GM19025 (cell line): ENCODE data around the gene RCC2.
"Not testable (repeated sequence)": the region's sequence is repeated elsewhere in the genome, so short reads cannot be mapped to it uniquely, and the experiment has no call there.

Experiments used
- ATAC-seq: cut with Tn5 transposase; IDR thresholded peaks from one replicate; pipeline ENCODE4 v1.9.1; 2021; ENCODE audit warnings: mild to moderate bottlenecking, low read depth, moderate library complexity; ENCODE audit not compliant: unreplicated experiment

RCC2 gene

DNA sequence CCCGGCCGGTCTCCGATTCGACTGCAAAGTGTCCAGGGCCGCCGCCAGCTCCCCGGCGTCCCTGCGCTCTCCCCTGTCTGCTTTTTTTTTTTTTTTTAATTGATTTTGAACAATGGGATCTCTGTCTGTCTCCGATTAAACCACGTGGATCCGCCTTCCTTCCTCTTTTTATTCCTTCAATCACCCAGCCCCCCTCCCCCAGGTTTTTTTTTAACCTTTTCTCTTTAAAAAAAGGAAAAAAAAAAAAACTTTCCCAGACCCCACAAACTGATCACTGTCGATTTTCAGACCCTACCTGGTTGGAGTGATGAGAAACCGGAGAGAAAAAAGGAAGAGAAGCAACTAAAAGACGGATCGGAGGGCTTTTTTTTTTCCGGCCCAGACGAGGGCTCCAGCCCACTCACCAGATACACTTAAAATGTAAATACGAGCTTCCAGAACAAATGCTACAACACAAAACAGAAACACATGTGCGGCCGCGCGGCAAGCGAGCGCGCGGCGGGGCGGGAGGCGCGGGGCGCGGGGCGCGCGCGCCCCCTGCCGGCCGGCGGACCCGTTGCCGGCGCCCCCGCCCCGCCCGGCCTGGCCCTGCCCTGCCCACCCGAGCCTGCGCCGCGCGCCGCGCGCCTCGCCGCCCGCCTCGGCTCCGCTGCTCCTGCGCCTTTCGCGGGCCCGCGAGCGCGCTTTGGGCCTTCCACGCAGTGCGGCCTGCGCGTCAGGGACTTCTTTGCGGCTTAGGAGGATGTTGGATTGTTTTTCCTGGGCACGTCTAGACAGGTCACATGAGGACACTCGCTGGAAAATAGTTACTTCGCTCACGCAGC is at the start of gene RCC2:
TSS of gene RCC2 (minus strand) at position 428 of the 824 bp plus-strand sequence. CDS start 1,163 bp downstream, outside the sequence.
- ATAC-seq: peak; percentile 47

DNA sequence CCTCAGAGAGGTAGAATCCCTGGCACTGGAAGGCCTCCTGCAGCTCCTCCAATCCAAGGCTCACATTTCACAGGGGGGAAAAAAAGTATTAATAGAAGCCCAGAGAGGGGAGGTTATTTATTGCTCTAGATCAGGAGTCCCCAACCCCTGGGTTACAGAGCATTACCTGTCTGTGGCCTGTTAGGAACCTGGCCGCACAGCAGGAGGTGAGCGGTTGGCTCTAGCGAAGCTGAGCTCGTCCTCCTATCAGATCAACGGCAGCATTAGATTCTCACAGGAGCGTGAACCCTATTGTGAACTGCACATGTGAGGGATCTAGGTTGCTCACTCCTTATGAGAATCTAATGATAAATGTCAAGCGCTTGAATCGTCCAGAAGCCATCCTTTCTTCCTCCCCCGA is 46.8 kb upstream of the RCC2 start:
- ATAC-seq: no peak

DNA sequence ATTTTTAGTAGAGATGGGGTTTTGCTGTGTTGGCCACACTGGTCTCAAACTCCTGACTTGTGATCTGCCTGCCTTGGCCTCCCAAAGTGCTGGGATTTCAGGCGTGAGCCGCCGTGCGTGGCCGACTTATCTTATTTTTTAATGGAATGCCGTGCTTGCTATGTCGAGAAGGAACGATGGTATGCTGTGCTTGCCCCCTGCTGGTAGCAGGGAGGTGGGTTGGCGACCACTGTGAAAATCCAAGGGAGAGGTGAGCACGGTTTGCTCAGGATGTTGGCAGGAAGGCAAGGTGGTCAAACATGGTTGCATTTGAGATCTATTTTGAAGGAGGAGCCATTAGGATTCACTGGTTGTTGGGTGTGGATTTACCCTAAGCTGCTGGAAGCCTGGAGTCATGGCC is 45.8 kb upstream of the RCC2 start:
- ATAC-seq: no peak

DNA sequence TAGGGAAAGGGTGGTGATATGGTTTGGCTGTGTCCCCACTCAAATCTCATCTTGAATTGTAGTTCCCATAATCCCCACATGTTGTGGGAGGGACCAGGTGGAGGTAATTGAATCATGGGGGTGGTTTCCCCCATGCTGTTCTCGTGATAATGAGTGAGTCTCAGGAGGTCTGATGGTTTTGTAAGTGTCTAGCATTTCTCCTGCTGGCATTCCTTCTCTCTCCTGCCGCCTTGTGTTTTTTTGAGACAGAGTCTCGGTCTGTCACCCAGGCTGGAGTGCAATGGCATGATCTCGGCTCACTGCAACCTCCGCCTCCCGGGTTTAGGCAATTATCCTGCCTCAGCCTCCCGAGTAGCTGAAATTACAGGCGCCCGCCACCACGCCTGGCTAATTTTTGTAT is 42.5 kb upstream of the RCC2 start:
- not testable (repeated sequence) for ATAC-seq

GRCh38 chr1:17480846-17481245 is 41.4 kb upstream of the RCC2 start:
- no peak for ATAC-seq

GRCh38 chr1:17475752-17476151 is 36.3 kb upstream of the RCC2 start:
- no peak for ATAC-seq

DNA sequence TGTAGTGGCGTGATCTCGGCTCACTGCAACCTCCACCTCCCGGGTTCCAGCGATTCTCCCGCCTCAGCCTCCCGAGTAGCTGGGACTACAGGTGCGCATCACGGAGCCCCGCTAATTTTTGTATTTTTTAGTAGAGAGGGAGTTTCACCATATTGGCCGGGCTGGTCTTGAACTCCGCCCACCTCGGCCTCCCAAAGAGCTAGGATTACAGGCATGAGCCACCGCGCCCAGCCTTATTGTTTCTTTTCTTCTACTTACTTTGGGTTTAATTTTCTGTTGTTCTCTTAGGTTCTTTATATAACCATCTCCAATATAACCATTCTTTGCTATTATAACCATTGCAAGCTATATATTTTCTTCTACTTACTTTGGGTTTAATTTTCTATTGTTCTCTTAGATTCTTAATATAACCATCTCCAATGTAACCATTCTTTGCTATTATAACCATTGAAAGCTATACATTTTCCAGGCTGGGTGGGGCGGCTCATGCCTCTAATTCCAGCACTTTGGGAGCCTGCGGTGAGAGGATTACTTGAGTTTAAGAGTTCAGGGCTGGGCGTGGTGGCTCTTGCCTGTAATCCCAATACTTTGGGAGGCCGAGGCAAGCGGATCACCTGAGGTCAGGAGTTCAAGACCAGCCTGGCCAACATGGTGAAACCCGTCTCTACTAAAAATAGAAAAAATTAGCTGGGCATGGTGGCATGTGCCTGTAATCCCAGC is 35.5 kb upstream of the RCC2 start:
- ATAC-seq: not testable (repeated sequence)

DNA sequence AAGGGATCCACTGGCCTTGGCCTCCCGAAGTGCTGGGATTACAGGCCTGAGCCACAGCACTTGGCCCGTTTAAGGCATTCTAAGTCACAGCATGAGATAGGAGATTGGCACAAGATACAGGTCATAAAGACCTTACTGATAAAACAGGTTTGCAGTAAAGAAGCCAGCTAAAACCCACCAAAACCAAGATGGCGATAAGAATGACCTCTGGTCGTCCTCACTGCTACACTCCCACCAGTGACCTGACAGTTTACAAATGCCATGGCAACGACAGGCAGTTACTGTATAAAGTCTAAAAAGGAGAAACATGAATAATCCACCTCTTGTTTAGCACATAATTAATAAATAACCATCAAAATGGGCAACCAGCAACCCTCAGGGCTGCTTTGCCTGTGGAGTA is 33.3 kb upstream of the RCC2 start:
- no peak for ATAC-seq

DNA sequence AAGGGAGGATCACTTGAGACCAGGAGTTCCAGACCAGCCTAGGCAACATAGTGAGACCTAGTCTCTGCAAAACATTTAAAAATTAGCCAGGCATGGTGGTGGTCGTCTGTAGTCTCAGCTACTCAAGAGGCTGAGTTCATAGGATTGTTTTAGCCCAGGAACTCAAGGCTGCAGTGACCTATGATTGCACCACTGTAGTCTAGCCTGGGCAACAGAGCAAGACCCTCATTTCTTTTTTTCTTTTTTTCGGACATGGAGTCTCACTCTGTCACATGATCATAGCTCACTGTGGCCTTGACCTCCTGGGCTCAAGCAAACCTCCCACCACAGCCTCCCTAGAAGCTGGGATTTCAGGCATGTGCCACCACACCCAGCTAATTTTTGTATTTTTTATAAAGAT is 31.9 kb upstream of the RCC2 start:
- no peak for ATAC-seq

DNA sequence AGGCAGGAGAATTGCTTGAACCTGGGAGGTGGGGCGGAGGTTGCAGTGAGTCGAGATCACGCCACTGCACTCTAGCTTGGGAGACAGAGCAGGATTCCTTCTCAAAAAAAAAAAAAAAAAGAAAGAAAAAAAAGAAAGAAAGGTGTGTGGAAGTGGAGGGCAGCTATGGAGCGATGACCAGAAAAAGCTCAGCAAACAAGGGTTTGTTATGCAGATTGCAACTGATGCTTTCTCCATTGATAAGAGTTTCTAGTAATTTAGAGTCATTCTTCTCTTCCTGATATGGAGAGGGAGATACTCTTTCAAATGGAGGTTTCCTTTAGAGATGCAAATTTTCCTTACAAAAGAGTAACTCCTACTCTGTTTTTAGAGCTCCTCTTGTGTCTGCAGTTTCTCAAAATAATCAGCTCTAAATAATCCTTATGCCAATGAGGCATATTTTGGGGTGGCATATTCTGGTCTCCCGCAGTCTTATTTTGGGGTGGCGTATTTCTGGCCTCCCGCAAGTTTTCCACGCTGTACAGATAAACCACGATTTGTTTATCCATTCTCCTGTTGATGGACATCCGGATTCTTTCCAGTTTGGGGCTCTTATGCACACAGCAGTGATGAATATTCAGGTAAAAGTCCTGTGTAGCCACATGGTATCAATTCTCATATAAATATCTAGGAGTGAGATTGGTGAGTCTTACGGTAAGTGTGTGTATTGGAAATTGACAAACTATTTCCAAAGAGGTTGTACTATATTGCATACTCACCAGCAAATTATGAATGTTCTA is 30.7 kb upstream of the RCC2 start:
- ATAC-seq: no peak

DNA sequence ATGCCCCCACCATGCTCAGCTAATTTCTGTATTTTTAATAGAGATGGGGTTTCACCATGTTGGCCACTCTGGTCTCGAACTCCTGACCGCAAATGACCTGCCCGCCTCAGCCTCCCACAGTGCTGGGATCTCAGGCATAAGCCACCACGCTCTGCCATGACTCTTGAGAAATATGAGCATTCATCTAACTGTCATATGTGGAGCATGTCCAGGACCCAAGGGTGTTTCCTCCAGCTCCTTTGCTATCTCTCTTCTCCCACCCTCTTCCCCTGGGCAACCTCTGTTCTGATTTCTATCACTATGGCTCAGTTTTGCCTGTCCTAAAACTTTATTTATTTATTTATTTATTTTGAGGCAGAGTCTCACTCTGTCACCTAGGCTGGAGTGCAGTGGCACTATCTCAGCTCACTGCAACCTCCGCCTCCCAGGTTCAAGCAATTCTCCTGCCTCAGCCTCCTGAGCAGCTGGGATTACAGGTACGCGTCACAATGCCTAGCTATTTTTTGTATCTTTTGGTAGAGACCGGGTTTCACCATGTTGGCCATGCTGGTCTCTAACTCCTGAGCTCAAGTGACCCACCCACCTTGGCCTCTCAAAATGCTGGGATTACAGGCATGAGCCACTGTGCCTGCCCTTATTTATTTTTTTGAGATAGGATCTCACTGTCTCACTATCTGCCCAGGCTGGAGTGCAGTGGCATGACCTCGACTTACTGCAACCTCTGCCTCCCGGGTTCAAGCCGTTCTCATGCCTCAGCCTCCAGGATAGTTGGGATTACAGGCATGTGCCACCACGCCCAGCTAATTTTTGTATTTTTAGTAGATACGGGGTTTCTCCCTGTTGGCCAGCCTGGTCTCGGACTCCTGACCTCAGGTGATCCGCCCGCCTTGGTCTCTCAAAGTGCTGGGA is 29.1 kb upstream of the RCC2 start:
- ATAC-seq: not testable (repeated sequence)

DNA sequence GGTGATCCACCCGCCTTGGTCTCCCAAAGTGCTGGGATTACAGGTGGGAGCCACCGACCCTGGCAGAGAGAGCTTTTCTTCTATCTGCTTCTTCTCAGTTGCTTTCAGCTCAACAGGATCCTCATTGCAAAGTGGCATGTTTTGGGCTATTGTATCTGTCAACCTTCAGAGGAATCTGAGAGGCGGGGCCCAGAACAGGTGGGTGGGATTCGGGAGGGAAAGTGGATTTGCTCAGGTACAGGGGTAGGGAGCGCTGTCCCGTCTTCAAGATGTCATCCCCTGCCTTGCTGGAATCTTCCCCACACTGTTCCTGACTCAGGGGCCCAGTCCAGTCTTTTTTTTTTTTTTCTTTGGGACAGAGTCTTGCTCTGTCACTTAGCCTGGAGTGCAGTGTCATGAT is 26.9 kb upstream of the RCC2 start:
- ATAC-seq: no peak

DNA sequence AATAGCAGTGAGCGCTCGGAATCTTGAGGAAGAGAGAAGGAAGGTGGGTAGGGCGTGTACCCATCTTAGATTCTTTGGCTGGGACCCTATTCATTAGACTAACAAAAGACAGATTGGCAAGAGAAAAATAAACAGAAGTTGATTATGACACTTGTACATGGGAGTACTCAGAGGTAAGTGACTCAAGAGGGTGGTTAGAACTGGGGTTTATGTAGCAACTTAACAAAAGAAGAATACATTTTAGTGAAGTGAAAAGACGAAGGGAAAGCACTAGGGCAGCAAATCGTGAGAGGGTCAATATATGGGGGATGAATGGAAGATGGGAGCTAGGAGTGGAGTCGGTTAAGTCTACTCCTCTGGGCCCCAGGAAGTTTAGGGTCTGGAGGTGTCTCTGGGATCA is 25.8 kb upstream of the RCC2 start:
- ATAC-seq: no peak

- no peak for ATAC-seq
These were observed 24.5 kb upstream of the RCC2 start for GRCh38 chr1:17463991-17464390.

- no peak for ATAC-seq
These were observed 23.2 kb upstream of the RCC2 start for GRCh38 chr1:17462669-17463068.

- ATAC-seq: no peak
These were observed 20.7 kb upstream of the RCC2 start for GRCh38 chr1:17460219-17460618.

DNA sequence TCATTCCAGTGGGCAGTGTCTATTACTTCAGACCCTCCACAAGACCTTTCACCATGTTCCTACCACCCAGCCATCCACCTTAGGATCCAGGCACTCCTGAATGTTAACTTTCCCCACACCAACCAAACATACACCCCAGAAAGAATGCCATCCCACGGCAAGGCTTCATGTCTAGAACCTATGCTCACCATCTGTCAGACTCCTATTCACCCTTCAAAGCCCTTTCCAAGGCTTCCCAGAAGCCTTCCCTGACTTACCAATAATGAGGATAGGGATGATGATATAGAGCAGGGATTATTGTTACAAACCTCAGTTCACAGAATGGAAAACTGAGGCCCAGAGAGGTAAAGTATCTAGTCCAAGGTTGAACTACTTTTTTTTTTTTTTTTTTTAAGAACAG is 19.3 kb upstream of the RCC2 start:
- no peak for ATAC-seq

DNA sequence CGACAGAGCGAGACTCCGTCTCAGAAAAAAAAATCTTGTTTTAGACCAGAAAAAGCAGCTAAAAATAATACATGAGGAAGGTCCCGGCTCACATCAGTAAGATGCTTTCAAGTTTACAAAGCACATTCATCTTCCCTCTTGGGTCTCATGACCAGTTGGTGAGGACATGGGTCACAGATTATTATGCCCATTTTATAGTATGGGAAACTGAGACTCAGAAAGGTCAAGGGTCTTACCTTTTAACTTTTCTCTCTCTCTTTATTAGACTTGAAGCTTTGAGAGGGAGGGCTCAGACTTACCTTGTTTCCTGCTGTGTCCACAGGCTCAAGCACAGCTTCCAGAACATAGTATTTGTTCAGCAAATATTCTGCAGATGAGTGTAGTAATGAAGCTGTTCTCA is 13.2 kb upstream of the RCC2 start:
- no peak for ATAC-seq

- ATAC-seq: not testable (repeated sequence)
These were observed 12.7 kb upstream of the RCC2 start for GRCh38 chr1:17452203-17452602.

DNA sequence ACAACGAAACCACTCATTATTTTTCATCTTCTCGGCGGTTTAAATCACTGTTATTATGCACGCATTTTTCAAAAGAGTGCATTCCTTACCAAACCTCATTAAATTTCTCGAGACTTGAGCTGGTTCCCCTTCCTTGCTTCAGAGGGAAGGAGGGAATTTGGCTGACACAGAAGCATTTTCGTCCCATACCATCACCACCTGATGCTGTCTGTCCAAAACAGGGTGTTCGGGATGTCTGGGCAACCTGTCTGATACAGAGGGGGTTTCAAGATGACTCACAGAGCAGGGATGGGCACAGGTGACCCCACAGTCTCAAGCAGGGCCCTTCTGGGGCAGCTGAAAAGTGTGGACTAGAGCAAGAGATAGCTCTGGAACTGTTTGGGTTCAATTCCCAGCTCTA is 12.3 kb upstream of the RCC2 start:
- no peak for ATAC-seq
